Adrenal gland (tissue), 5 donors: ENCODE measurements around the gene NABP1.

Source experiments
- POLR2A ChIP-seq, 2 donors: fragments of 450-650 bp; IDR thresholded peaks; one replicate each; pipeline ENCODE4 v1.6.1; 2017; ENCODE audit warnings: antibody characterized with exemption in 2 of 2, mild to moderate bottlenecking in 2 of 2, moderate library complexity in 1 of 2
- TF ChIP-seq, protein P1 (sequence below), 6 experiments: fragments of 450-650 bp in 4 of 6; fragments of 200-600 bp in 2 of 6; sonication (generic) in 1 of 6; IDR thresholded peaks; 1 replicate in 5 of 6; 2 replicates in 1 of 6; pipeline versions ENCODE4 v1.5.1 to v1.8.0; 2016 to 2021; ENCODE audit warnings: antibody characterized with exemption in 6 of 6, mild to moderate bottlenecking in 2 of 6, moderate library complexity in 1 of 6
- donor health status: DM: no; HTN: no; CAD: no.

DNA sequence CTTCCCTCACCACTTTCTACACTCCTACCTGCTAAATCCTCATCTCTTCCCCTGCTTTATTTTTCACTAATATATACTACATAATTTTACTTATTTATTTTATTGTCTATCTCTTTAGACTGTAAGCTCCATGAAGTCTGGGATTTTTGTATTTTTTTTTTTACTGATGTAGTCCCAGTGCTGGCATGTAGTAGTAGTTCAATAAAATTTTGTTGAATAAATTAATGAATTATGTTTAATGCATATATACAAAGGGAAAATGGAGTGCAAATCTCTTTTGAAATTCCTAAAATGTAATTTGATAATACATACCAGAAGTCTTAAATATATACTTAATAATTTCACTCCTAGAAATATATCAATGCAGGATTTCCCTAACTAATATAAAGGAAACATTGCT lies 7.1 kb upstream of the NABP1 start:
- TF ChIP-seq, protein P1, sequence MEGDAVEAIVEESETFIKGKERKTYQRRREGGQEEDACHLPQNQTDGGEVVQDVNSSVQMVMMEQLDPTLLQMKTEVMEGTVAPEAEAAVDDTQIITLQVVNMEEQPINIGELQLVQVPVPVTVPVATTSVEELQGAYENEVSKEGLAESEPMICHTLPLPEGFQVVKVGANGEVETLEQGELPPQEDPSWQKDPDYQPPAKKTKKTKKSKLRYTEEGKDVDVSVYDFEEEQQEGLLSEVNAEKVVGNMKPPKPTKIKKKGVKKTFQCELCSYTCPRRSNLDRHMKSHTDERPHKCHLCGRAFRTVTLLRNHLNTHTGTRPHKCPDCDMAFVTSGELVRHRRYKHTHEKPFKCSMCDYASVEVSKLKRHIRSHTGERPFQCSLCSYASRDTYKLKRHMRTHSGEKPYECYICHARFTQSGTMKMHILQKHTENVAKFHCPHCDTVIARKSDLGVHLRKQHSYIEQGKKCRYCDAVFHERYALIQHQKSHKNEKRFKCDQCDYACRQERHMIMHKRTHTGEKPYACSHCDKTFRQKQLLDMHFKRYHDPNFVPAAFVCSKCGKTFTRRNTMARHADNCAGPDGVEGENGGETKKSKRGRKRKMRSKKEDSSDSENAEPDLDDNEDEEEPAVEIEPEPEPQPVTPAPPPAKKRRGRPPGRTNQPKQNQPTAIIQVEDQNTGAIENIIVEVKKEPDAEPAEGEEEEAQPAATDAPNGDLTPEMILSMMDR (IDR thresholded peaks at IDR 0.05) = no peak
- TF ChIP-seq POLR2A (IDR thresholded peaks at IDR 0.05) = no peak
